ENCODE data around the gene LRP2BP. TPM values are rescaled to one million over a fixed set of nuclear protein-coding genes. Genes with fewer than 3 reads are reported as not detected.

The LRP2BP gene
- total RNA-seq, 1 experiment from 2014 or later = 0.33 TPM

DNA sequence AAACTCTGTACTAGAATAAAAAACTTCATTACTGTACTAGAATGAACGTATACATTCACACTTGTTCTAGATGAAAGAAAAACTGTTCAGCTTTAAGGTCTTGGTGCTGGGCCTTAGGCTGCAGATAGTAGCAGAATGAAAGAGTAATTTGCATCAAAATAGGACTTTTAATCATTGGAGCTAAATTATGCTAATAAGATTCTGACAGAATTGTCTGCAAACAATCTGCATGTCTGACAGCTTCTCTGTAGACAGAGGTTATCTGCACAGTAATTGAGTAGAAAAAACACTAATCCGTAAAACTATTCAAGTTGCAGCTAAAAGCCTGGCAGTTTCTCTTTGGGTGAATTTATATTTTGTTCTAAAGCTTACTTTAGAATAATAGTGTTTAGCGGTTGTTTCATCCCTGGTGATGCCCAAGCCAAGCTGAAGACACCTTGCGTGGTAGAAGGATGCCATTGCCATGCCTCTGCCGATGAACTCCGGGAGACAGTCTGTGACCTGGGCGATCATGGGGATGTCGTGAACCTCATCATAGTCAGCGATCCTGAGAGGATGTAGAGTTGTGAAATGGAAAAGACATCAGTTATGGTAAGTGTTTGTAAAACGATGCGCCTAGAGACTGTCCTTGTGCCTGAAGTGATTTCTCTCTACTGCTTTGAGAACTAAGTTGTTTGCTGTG is 25.3 kb downstream of the LRP2BP start:
- H3K27ac ChIP-seq (ENCODE audit: low read length) = no peak overlapping the region
- ATAC-seq (no peak), DNase-seq (ENCODE audit: low read depth, low spot score) (no peak)
- no peaks in the 10 kb centered on the region for H3K9me3 ChIP-seq (ENCODE audit: control insufficient read depth, insufficient read depth, low read depth, low read length)
- no peak for TF ChIP-seq SIN3A (IDR thresholded peaks at IDR 0.05; ENCODE audit: borderline replicate concordance, insufficient read depth, low read depth, low read length)
- TF ChIP-seq TCF7L2 (IDR thresholded peaks at IDR 0.05; ENCODE audit: low read depth, low read length) = no peak
- TF ChIP-seq, protein P1, sequence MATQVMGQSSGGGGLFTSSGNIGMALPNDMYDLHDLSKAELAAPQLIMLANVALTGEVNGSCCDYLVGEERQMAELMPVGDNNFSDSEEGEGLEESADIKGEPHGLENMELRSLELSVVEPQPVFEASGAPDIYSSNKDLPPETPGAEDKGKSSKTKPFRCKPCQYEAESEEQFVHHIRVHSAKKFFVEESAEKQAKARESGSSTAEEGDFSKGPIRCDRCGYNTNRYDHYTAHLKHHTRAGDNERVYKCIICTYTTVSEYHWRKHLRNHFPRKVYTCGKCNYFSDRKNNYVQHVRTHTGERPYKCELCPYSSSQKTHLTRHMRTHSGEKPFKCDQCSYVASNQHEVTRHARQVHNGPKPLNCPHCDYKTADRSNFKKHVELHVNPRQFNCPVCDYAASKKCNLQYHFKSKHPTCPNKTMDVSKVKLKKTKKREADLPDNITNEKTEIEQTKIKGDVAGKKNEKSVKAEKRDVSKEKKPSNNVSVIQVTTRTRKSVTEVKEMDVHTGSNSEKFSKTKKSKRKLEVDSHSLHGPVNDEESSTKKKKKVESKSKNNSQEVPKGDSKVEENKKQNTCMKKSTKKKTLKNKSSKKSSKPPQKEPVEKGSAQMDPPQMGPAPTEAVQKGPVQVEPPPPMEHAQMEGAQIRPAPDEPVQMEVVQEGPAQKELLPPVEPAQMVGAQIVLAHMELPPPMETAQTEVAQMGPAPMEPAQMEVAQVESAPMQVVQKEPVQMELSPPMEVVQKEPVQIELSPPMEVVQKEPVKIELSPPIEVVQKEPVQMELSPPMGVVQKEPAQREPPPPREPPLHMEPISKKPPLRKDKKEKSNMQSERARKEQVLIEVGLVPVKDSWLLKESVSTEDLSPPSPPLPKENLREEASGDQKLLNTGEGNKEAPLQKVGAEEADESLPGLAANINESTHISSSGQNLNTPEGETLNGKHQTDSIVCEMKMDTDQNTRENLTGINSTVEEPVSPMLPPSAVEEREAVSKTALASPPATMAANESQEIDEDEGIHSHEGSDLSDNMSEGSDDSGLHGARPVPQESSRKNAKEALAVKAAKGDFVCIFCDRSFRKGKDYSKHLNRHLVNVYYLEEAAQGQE (IDR thresholded peaks at IDR 0.05; ENCODE audit: insufficient read depth in 1 of 2, low read depth in 2 of 2, low read length in 1 of 2) = no peak
- TF ChIP-seq, protein P2, sequence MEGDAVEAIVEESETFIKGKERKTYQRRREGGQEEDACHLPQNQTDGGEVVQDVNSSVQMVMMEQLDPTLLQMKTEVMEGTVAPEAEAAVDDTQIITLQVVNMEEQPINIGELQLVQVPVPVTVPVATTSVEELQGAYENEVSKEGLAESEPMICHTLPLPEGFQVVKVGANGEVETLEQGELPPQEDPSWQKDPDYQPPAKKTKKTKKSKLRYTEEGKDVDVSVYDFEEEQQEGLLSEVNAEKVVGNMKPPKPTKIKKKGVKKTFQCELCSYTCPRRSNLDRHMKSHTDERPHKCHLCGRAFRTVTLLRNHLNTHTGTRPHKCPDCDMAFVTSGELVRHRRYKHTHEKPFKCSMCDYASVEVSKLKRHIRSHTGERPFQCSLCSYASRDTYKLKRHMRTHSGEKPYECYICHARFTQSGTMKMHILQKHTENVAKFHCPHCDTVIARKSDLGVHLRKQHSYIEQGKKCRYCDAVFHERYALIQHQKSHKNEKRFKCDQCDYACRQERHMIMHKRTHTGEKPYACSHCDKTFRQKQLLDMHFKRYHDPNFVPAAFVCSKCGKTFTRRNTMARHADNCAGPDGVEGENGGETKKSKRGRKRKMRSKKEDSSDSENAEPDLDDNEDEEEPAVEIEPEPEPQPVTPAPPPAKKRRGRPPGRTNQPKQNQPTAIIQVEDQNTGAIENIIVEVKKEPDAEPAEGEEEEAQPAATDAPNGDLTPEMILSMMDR (IDR thresholded peaks at IDR 0.05) = no peak
- TF ChIP-seq POLR2AphosphoS5 (IDR thresholded peaks at IDR 0.05; ENCODE audit: low read depth, low read length) = no peak
- CTCF ChIA-PET = no interaction called here
- no peaks in the 10 kb centered on the region for H3K36me3 ChIP-seq (ENCODE audit: control insufficient read depth, insufficient read depth, low read length)
- no TSS peak for BruUV-seq (replicated peaks)
- H3K4me1 ChIP-seq (ENCODE audit: control insufficient read depth, insufficient read depth, low read length) = no peaks in the 10 kb centered on the region
- intact Hi-C loops (cut with micrococcal nuclease; ENCODE audit: unreplicated experiment) = no loop called here
- POLR2A ChIA-PET = no interaction called here
- H3K4me3 ChIP-seq (ENCODE audit: low read depth in 2 of 2, low read length in 2 of 2) = no peak overlapping the region
- no peaks in the 10 kb centered on the region for H3K27me3 ChIP-seq (ENCODE audit: control insufficient read depth, insufficient read depth, low read length)
- in situ Hi-C loops (cut with HindIII; ENCODE audit: low pct_unique_long_range_greater_than_20kb, low sequenced_read_pairs) = no loop called here

DNA sequence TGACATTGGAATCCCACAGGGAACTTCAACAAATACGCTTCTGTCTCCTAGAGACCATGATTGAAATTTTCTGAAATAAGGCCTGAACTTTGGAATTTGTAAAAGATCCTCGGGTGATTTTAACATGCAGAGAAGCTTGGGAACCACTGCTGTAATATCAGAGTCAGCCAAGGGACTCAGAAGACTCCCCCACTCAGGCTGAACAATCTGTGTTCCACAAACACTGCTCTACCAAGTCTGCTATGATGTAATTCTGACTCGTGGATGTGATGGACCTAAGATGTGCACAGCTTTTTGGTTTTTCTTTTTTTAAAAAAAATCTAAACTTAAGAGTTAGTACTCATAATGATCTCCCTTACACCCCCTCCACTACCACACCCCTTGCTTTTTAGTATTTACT is 26.0 kb downstream of the LRP2BP start:
- Histone ChIP-seq H3K9me3 (ENCODE audit: control insufficient read depth, insufficient read depth, low read depth, low read length) (no peaks in the 10 kb centered on the region), H3K36me3 (ENCODE audit: control insufficient read depth, insufficient read depth, low read length) (no peaks in the 10 kb centered on the region), H3K4me1 (ENCODE audit: control insufficient read depth, insufficient read depth, low read length) (no peaks in the 10 kb centered on the region), H3K27ac (ENCODE audit: low read length) (no peak overlapping the region), H3K27me3 (ENCODE audit: control insufficient read depth, insufficient read depth, low read length) (no peaks in the 10 kb centered on the region), H3K4me3 (ENCODE audit: low read depth in 2 of 2, low read length in 2 of 2) (no peak overlapping the region)
- TF ChIP-seq TCF7L2 (IDR thresholded peaks at IDR 0.05; ENCODE audit: low read depth, low read length) (no peak), SIN3A (IDR thresholded peaks at IDR 0.05; ENCODE audit: borderline replicate concordance, insufficient read depth, low read depth, low read length) (no peak), POLR2AphosphoS5 (IDR thresholded peaks at IDR 0.05; ENCODE audit: low read depth, low read length) (no peak)
- TF ChIP-seq, protein P1 (IDR thresholded peaks at IDR 0.05; ENCODE audit: insufficient read depth in 1 of 2, low read depth in 2 of 2, low read length in 1 of 2) = no peak
- TF ChIP-seq, protein P2 (IDR thresholded peaks at IDR 0.05) = no peak
- in situ Hi-C loops (cut with HindIII; ENCODE audit: low pct_unique_long_range_greater_than_20kb, low sequenced_read_pairs) (no loop called here), intact Hi-C loops (cut with micrococcal nuclease; ENCODE audit: unreplicated experiment) (no loop called here)
- ATAC-seq (no peak), DNase-seq (ENCODE audit: low read depth, low spot score) (no peak)
- ChIA-PET CTCF (no interaction called here), POLR2A (no interaction called here)
- no TSS peak for BruUV-seq (replicated peaks)

Data from Panc1 (cell line).